IPS-18c (cell line): Measurements from ENCODE around the gene ARHGAP5.

Source experiments
- H3K4me3 ChIP-seq: 2 replicates; pipeline ENCODE4 v1.7.0; 2013; ENCODE audit warnings: low read depth, mild to moderate bottlenecking, low read length, moderate library complexity; ENCODE audit not compliant: insufficient read depth
- H3K9me3 ChIP-seq: one replicate; pipeline ENCODE4 v1.6.1; 2013; ENCODE audit warnings: mild to moderate bottlenecking, low read length, moderate library complexity; ENCODE audit not compliant: control insufficient read depth, insufficient read depth

ARHGAP5 gene

GRCh38 chr14:32136027-32136825, 59.1 kb downstream of the ARHGAP5 start:
- Histone ChIP-seq H3K4me3 (no peak overlapping the region), H3K9me3 (no peaks in the 10 kb centered on the region)

- H3K4me3 ChIP-seq: no peak overlapping the region
- H3K9me3 ChIP-seq: no peaks in the 10 kb centered on the region
Measured at GRCh38 chr14:32137313-32137712, 60.2 kb downstream of the ARHGAP5 start.

GRCh38 chr14:32137892-32138291, 60.8 kb downstream of the ARHGAP5 start:
- Histone ChIP-seq H3K9me3 (no peaks in the 10 kb centered on the region), H3K4me3 (no peak overlapping the region)

GRCh38 chr14:32142341-32142740, 65.2 kb downstream of the ARHGAP5 start:
- H3K4me3 ChIP-seq: no peak overlapping the region
- no peaks in the 10 kb centered on the region for H3K9me3 ChIP-seq

- Histone ChIP-seq H3K4me3 (no peak overlapping the region), H3K9me3 (no peaks in the 10 kb centered on the region)
Measured at GRCh38 chr14:32142754-32143437, 65.8 kb downstream of the ARHGAP5 start.

- no peaks in the 10 kb centered on the region for H3K9me3 ChIP-seq
Measured at GRCh38 chr14:32150392-32150791, 73.3 kb downstream of the ARHGAP5 start.

GRCh38 chr14:32166029-32166428, 88.9 kb downstream of the ARHGAP5 start:
- no peak overlapping the region for H3K4me3 ChIP-seq
- H3K9me3 ChIP-seq: no peaks in the 10 kb centered on the region

More at GRCh38 chr14:32150392-32150791, 73.3 kb downstream of the ARHGAP5 start:
- no peak overlapping the region for H3K4me3 ChIP-seq

- Histone ChIP-seq H3K4me3 (no peak overlapping the region), H3K9me3 (no peaks in the 10 kb centered on the region)
Measured at GRCh38 chr14:32166924-32167323, 89.8 kb downstream of the ARHGAP5 start.

GRCh38 chr14:32167907-32168306, 90.8 kb downstream of the ARHGAP5 start:
- no peak overlapping the region for H3K4me3 ChIP-seq
- no peaks in the 10 kb centered on the region for H3K9me3 ChIP-seq

GRCh38 chr14:32169191-32169590, 92.1 kb downstream of the ARHGAP5 start:
- no peak overlapping the region for H3K4me3 ChIP-seq
- no peaks in the 10 kb centered on the region for H3K9me3 ChIP-seq

- no peaks in the 10 kb centered on the region for H3K9me3 ChIP-seq
- H3K4me3 ChIP-seq: no peak overlapping the region
Measured at GRCh38 chr14:32171469-32171868, 94.4 kb downstream of the ARHGAP5 start.

GRCh38 chr14:32183151-32184058, 106.3 kb downstream of the ARHGAP5 start:
- no peak overlapping the region for H3K4me3 ChIP-seq
- H3K9me3 ChIP-seq: no peaks in the 10 kb centered on the region

GRCh38 chr14:32185097-32185496, 108.0 kb downstream of the ARHGAP5 start:
- Histone ChIP-seq H3K4me3 (no peak overlapping the region), H3K9me3 (no peaks in the 10 kb centered on the region)

- no peak overlapping the region for H3K4me3 ChIP-seq
- H3K9me3 ChIP-seq: no peaks in the 10 kb centered on the region
Measured at GRCh38 chr14:32186248-32186647, 109.1 kb downstream of the ARHGAP5 start.

- Histone ChIP-seq H3K9me3 (no peaks in the 10 kb centered on the region), H3K4me3 (no peak overlapping the region)
Measured at GRCh38 chr14:32189811-32190210, 112.7 kb downstream of the ARHGAP5 start.

GRCh38 chr14:32190673-32191072, 113.6 kb downstream of the ARHGAP5 start:
- Histone ChIP-seq H3K9me3 (no peaks in the 10 kb centered on the region), H3K4me3 (no peak overlapping the region)

GRCh38 chr14:32192712-32193373, 115.7 kb downstream of the ARHGAP5 start:
- no peak overlapping the region for H3K4me3 ChIP-seq
- no peaks in the 10 kb centered on the region for H3K9me3 ChIP-seq
